Loucy (cell line): ENCODE results near the gene BCAS1.
"Not testable (repeated sequence)": the region's sequence is repeated elsewhere in the genome, so short reads cannot be mapped to it uniquely, and the experiment has no call there.

Source experiments
- H2AFZ ChIP-seq: fragments of 200-600 bp; sonication (generic); 2 replicates; pipeline ENCODE4 v1.6.0; 2016; ENCODE audit warnings: antibody characterized with exemption, mild to moderate bottlenecking, low read length, moderate library complexity
- H3F3A ChIP-seq: fragments of 200-600 bp; 2 replicates; pipeline ENCODE4 v1.6.0; 2016; ENCODE audit warnings: antibody characterized with exemption, low read depth, mild to moderate bottlenecking
- H3K27me3 ChIP-seq: fragments of 200-600 bp; sonication (generic); 2 replicates; pipeline ENCODE4 v1.6.1; 2014; ENCODE audit warnings: low read length, mild to moderate bottlenecking; ENCODE audit not compliant: insufficient read depth, poor library complexity, severe bottlenecking
- H3K36me3 ChIP-seq: fragments of 200-600 bp; sonication (generic); 2 replicates; pipeline ENCODE4 v1.6.1; 2016; ENCODE audit warnings: low read length; ENCODE audit not compliant: insufficient read depth
- H3K4me1 ChIP-seq: fragments of 200-600 bp; sonication (generic); 2 replicates; pipeline ENCODE4 v1.5.1; 2014; ENCODE audit warnings: low read length, mild to moderate bottlenecking; ENCODE audit not compliant: insufficient read depth, poor library complexity, severe bottlenecking
- H3K4me2 ChIP-seq: fragments of 200-600 bp; sonication (generic); 2 replicates; pipeline ENCODE4 v1.6.0; 2014; ENCODE audit warnings: antibody characterized with exemption, low read length, low read depth, mild to moderate bottlenecking; ENCODE audit not compliant: poor library complexity, severe bottlenecking
- H3K4me3 ChIP-seq: fragments of 200-600 bp; sonication (generic); 2 replicates; pipeline ENCODE4 v1.5.1; 2014; ENCODE audit warnings: low read length, mild to moderate bottlenecking, mixed read lengths; ENCODE audit not compliant: poor library complexity, severe bottlenecking
- H3K79me2 ChIP-seq: fragments of 200-600 bp; sonication (generic); 2 replicates; pipeline ENCODE4 v1.6.1; 2014; ENCODE audit warnings: low read length; ENCODE audit not compliant: insufficient read depth
- H3K9ac ChIP-seq: fragments of 200-600 bp; sonication (generic); 2 replicates; pipeline ENCODE4 v1.6.0; 2014; ENCODE audit warnings: mild to moderate bottlenecking, low read depth, low read length, moderate library complexity; ENCODE audit not compliant: poor library complexity, severe bottlenecking
- H3K9me2 ChIP-seq: fragments of 200-600 bp; sonication (generic); replicated peaks from 2 replicates; pipeline ENCODE4 v1.6.1; 2016; ENCODE audit warnings: low read depth, low read length, mixed read lengths
- H3K9me3 ChIP-seq: fragments of 200-600 bp; sonication (generic); 2 replicates; pipeline ENCODE4 v1.6.1; 2014; ENCODE audit warnings: mild to moderate bottlenecking, antibody characterized with exemption, low read length, low read depth; ENCODE audit not compliant: insufficient read depth
- H4K20me1 ChIP-seq: fragments of 200-600 bp; sonication (generic); 2 replicates; pipeline ENCODE4 v1.6.0; 2014; ENCODE audit warnings: antibody characterized with exemption, low read length, mild to moderate bottlenecking; ENCODE audit not compliant: insufficient read depth, poor library complexity, severe bottlenecking
- CTCF ChIP-seq: fragments of 200-600 bp; sonication (generic); conservative IDR thresholded peaks from 2 replicates; pipeline ENCODE4 v1.5.1; 2014; ENCODE audit warnings: mild to moderate bottlenecking, antibody characterized with exemption, low read length
- EZH2phosphoT487 ChIP-seq: fragments of 200-600 bp; IDR thresholded peaks from 2 replicates; pipeline ENCODE4 v1.6.1; 2018; ENCODE audit warnings: antibody characterized with exemption, mild to moderate bottlenecking, moderate library complexity, borderline replicate concordance

The BCAS1 gene

GRCh38 chr20:53974785-53975555 lies 95.4 kb downstream of the BCAS1 start:
- no peak for TF ChIP-seq CTCF
- no peak for TF ChIP-seq EZH2phosphoT487
- Histone ChIP-seq H3K9ac (no peak overlapping the region), H3F3A (no peaks in the 10 kb centered on the region), H3K4me2 (no peak overlapping the region), H2AFZ (no peak overlapping the region), H3K9me3 (peaks cover 3% of the 10 kb centered on the region; the same call in 1 of the 2 replicates), H3K36me3 (no peaks in the 10 kb centered on the region), H3K4me1 (no peaks in the 10 kb centered on the region), H3K4me3 (no peak overlapping the region), H3K27me3 (no peaks in the 10 kb centered on the region), H4K20me1 (no peaks in the 10 kb centered on the region), H3K9me2 (no peaks in the 10 kb centered on the region), H3K79me2 (no peaks in the 10 kb centered on the region)

GRCh38 chr20:53973882-53974281 lies 96.5 kb downstream of the BCAS1 start:
- not testable (repeated sequence) for H2AFZ ChIP-seq, H3K27me3 ChIP-seq, H3K4me1 ChIP-seq, H3K79me2 ChIP-seq, H4K20me1 ChIP-seq, H3K36me3 ChIP-seq, H3K4me2 ChIP-seq, H3K4me3 ChIP-seq, H3K9ac ChIP-seq, H3F3A ChIP-seq, H3K9me3 ChIP-seq, H3K9me2 ChIP-seq

- Histone ChIP-seq H4K20me1 (no peaks in the 10 kb centered on the region), H3K4me2 (no peak overlapping the region), H3K9ac (no peak overlapping the region), H3F3A (no peaks in the 10 kb centered on the region), H3K9me3 (no peaks in the 10 kb centered on the region; the same call in 1 of the 2 replicates), H3K4me3 (no peak overlapping the region), H2AFZ (no peak overlapping the region), H3K79me2 (no peaks in the 10 kb centered on the region), H3K27me3 (no peaks in the 10 kb centered on the region), H3K4me1 (no peaks in the 10 kb centered on the region), H3K9me2 (no peaks in the 10 kb centered on the region), H3K36me3 (no peaks in the 10 kb centered on the region)
- no peak for TF ChIP-seq CTCF
- TF ChIP-seq EZH2phosphoT487, result no peak
Observed at GRCh38 chr20:53972179-53972578, 98.2 kb downstream of the BCAS1 start.
